HEK293T (cell line): Measurements from ENCODE around the gene FAM98B.

Source experiments
- ELF4 ChIP-seq: fragments of 450-650 bp; IDR thresholded peaks from 2 replicates; pipeline ENCODE4 v1.6.1; 2017; ENCODE audit warnings: antibody characterized with exemption
- FOXA1 ChIP-seq: fragments of 450-650 bp; IDR thresholded peaks from 2 replicates; pipeline ENCODE4 v1.6.1; 2016; ENCODE audit warnings: mild to moderate bottlenecking
- FOXM1 ChIP-seq: fragments of 450-650 bp; IDR thresholded peaks from 2 replicates; pipeline ENCODE4 v1.6.1; 2017; ENCODE audit warnings: mild to moderate bottlenecking, borderline replicate concordance

- TF ChIP-seq ELF4: no peak
- no peak for TF ChIP-seq FOXA1
- TF ChIP-seq FOXM1: no peak
Measured at GRCh38 chr15:38414357-38414756, 39.6 kb upstream of the FAM98B start.
